ENCODE measurements around the gene LLGL2. TPM values are rescaled to one million over a fixed set of nuclear protein-coding genes. Genes with fewer than 3 reads are reported as not detected.

LLGL2 gene
- total RNA-seq, 4 donors from 2014 or later = 57.3 to 96.0 (median 79.6) TPM

DNA sequence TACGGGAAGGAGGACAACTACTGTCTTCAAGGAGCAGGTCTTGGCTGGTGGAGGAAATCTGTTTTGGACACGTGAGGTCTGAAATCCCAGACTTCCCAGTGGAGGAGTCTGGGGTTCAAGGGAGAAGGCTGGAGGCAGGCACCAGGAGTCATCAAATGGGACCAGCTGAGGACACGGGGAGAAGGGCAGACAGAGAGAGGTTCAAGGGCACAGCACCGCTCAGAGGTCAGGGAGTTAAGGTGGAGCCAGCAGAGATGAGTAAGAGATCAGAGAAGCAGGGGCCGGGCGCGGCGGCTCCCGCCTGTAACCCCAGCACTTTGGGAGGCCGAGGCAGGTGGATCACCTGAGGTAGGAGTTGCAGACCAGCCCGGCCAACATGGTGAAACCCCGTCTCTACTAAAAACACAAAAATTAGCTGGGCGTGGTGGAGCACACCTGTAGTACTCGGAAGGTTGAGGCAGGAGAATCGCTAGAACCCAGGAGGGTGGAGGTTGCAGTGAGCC, 97.3 kb downstream of the LLGL2 start:
- WGBS, 2 donors = 88 to 92% methylated on average over 15 of the region's 15 CpGs
- no peak for TF ChIP-seq POLR2A (IDR thresholded peaks at IDR 0.05)
- TF ChIP-seq, protein P1, sequence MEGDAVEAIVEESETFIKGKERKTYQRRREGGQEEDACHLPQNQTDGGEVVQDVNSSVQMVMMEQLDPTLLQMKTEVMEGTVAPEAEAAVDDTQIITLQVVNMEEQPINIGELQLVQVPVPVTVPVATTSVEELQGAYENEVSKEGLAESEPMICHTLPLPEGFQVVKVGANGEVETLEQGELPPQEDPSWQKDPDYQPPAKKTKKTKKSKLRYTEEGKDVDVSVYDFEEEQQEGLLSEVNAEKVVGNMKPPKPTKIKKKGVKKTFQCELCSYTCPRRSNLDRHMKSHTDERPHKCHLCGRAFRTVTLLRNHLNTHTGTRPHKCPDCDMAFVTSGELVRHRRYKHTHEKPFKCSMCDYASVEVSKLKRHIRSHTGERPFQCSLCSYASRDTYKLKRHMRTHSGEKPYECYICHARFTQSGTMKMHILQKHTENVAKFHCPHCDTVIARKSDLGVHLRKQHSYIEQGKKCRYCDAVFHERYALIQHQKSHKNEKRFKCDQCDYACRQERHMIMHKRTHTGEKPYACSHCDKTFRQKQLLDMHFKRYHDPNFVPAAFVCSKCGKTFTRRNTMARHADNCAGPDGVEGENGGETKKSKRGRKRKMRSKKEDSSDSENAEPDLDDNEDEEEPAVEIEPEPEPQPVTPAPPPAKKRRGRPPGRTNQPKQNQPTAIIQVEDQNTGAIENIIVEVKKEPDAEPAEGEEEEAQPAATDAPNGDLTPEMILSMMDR (IDR thresholded peaks at IDR 0.05) = no peak
- DNase-seq (ENCODE audit: low spot score in 2 of 2) = no peak
- intact Hi-C loops (cut with DNase I; ENCODE audit: low total_unique reads) = no loop called here
- no peak overlapping the region for H3K4me3 ChIP-seq (ENCODE audit: low read depth, poor library complexity, severe bottlenecking)

DNA sequence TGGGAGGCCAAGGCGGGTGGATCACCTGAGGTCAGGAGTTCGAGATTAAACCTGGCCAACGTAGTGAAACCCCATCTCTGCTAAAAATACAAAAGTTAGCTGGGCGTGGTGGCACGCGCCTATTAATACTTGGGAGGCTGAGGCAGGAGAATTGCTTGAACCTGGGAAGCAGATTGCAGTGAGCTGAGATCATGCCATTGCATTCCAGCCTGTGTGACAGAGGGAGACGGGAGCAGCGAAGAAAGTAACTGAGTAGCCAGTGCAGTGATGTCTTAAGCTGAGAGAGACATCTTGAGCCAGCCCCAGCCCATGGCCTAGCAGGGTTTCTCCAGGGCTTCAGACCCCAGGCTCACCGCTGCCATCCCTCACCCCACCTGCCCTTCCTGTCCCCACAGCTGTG, 97.9 kb downstream of the LLGL2 start:
- intact Hi-C loops (cut with DNase I; ENCODE audit: low total_unique reads) = no loop called here
- no peak overlapping the region for H3K4me3 ChIP-seq (ENCODE audit: low read depth, poor library complexity, severe bottlenecking)
- TF ChIP-seq, protein P1 (IDR thresholded peaks at IDR 0.05) = no peak
- TF ChIP-seq POLR2A (IDR thresholded peaks at IDR 0.05) = no peak
- DNase-seq (ENCODE audit: low spot score in 2 of 2) = no peak
- WGBS, 2 donors = 80 to 83% methylated on average over 9 of the region's 9 CpGs

GRCh38 chr17:75624021-75624420, 98.5 kb downstream of the LLGL2 start:
- DNase-seq (ENCODE audit: low spot score in 2 of 2) = no peak
- TF ChIP-seq, protein P1 (IDR thresholded peaks at IDR 0.05) = no peak
- TF ChIP-seq POLR2A (IDR thresholded peaks at IDR 0.05) = no peak
- H3K4me3 ChIP-seq (ENCODE audit: low read depth, poor library complexity, severe bottlenecking) = no peak overlapping the region
- intact Hi-C loops (cut with DNase I; ENCODE audit: low total_unique reads) = no loop called here
- WGBS, 2 donors = 92 to 96% methylated on average over 7 to 12 of the region's 12 CpGs

Small RNA genes lying within 50 kb of the gene (microRNA-seq; reads per million reads assigned to microRNA genes)
- gene MIR6785 (ENCODE audit: borderline number of aligned reads in 1 of 2, borderline replicate concordance in 2 of 2) = 0 reads per million in 2 donors

Other genes starting within 250 kb of the LLGL2 start
- gene SLC25A19, start 236.3 kb upstream of the LLGL2 start, total RNA-seq = 1 to 10 TPM; 4.0 to 7.1 (median 5.9) TPM
- gene GRB2, start 120.0 kb upstream of the LLGL2 start, total RNA-seq = 10 to 100 TPM; 55.1 to 96.5 (median 75.4) TPM
- gene TMEM94, start 69.1 kb upstream of the LLGL2 start, total RNA-seq = 100 to 1,000 TPM in 1 of 4 donors, 10 to 100 TPM in 3; 39.3 to 103 (median 79.0) TPM
- 10 to 100 TPM; 11.7 to 23.2 (median 17.8) TPM for gene CASKIN2, start 10.2 kb upstream of the LLGL2 start, total RNA-seq
- gene TSEN54, start 9.2 kb upstream of the LLGL2 start, total RNA-seq = 10 to 100 TPM; 42.7 to 70.8 (median 50.8) TPM
- gene MYO15B, start 62.1 kb downstream of the LLGL2 start, total RNA-seq = 100 to 1,000 TPM in 1 of 4 donors, 10 to 100 TPM in 3; 32.1 to 103 (median 38.9) TPM
- 10 to 100 TPM in 1 of 4 donors, 1 to 10 TPM in 3; 7.1 to 11.9 (median 9.5) TPM for gene SMIM5, start 107.7 kb downstream of the LLGL2 start, total RNA-seq
- 10 to 100 TPM; 50.8 to 76.3 (median 60.5) TPM for gene RECQL5, start 141.5 kb downstream of the LLGL2 start, total RNA-seq
- gene SAP30BP, start 141.6 kb downstream of the LLGL2 start, total RNA-seq = 10 to 100 TPM; 54.0 to 85.1 (median 74.1) TPM
- 100 to 1,000 TPM; 371 to 689 (median 435) TPM for gene ITGB4, start 195.8 kb downstream of the LLGL2 start, total RNA-seq
- gene GALK1, start 239.5 kb downstream of the LLGL2 start, total RNA-seq = 10 to 100 TPM; 20.6 to 31.0 (median 28.9) TPM